ENCODE results near the gene GRIK4.

GRIK4 gene

DNA sequence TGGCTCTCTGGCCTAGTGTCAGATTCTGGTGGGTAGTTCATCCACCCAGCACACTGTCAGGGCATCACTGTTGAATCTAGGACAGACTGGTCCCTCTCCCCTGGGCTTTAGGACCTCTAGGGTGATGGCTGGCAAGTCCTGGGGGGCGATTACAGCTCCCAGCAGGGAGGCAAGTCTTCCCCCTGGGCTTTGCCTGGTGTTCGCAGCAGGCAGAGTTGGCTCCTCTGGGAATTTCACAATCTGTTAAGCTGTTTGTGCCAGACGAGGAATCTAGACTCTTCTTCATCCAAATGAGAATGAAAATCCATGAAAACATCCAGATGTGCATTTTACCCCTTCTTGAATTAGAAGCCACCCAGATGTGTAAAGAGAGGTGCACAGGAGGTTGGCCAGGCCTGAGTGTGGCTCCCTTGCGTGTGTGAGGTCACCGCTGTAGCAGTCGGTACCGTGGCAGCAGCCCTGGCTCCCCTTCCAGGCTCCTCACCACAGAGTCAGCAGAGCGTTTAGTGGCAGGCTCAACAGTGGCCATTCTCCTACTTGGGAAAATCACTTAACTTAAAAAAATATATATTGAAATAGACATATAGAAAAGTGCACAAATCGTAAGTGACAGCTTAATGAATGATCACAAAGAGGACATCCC is 412.4 kb downstream of the GRIK4 start:
- H3K4me1 ChIP-seq (ENCODE audit: control insufficient read depth, low read length): no peaks in the 10 kb centered on the region
- H3K9me3 ChIP-seq (ENCODE audit: control insufficient read depth, insufficient read depth, low read length): no peaks in the 10 kb centered on the region
- H4K20me1 ChIP-seq (ENCODE audit: control insufficient read depth, insufficient read depth, low read depth, low read length): no peaks in the 10 kb centered on the region
- H3K36me3 ChIP-seq (ENCODE audit: control insufficient read depth, low read length): no peaks in the 10 kb centered on the region
- no peaks in the 10 kb centered on the region for H3F3A ChIP-seq (ENCODE audit: control insufficient read depth, insufficient read depth)
- no peak for TF ChIP-seq EZH2phosphoT487 (IDR thresholded peaks at IDR 0.05; ENCODE audit: borderline replicate concordance, low read length)
- no peaks in the 10 kb centered on the region for H3K79me2 ChIP-seq (ENCODE audit: control insufficient read depth, low read length)
- H3K27ac ChIP-seq (ENCODE audit: low read depth, low read length): no peak overlapping the region
- peaks cover 2% of the 10 kb centered on the region; the same call in 1 of the 2 replicates for H3K27me3 ChIP-seq (ENCODE audit: control insufficient read depth, low read length)
- no peak overlapping the region for H3K4me3 ChIP-seq (ENCODE audit: low read length)
- H3K4me2 ChIP-seq (ENCODE audit: low read length): no peak overlapping the region
- no peaks in the 10 kb centered on the region for H3K9me2 ChIP-seq (replicated peaks; ENCODE audit: control insufficient read depth, low read length)

- no peak overlapping the region for H3K4me2 ChIP-seq (ENCODE audit: low read length)
- TF ChIP-seq, protein P1, sequence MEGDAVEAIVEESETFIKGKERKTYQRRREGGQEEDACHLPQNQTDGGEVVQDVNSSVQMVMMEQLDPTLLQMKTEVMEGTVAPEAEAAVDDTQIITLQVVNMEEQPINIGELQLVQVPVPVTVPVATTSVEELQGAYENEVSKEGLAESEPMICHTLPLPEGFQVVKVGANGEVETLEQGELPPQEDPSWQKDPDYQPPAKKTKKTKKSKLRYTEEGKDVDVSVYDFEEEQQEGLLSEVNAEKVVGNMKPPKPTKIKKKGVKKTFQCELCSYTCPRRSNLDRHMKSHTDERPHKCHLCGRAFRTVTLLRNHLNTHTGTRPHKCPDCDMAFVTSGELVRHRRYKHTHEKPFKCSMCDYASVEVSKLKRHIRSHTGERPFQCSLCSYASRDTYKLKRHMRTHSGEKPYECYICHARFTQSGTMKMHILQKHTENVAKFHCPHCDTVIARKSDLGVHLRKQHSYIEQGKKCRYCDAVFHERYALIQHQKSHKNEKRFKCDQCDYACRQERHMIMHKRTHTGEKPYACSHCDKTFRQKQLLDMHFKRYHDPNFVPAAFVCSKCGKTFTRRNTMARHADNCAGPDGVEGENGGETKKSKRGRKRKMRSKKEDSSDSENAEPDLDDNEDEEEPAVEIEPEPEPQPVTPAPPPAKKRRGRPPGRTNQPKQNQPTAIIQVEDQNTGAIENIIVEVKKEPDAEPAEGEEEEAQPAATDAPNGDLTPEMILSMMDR (IDR thresholded peaks at IDR 0.05; ENCODE audit: low read depth, low read length, poor library complexity, severe bottlenecking): no peak
- TF ChIP-seq EZH2phosphoT487 (IDR thresholded peaks at IDR 0.05; ENCODE audit: borderline replicate concordance, low read length): no peak
- H3K27ac ChIP-seq (ENCODE audit: low read depth, low read length): no peak overlapping the region
- H3K9me3 ChIP-seq (ENCODE audit: control insufficient read depth, insufficient read depth, low read length): no peaks in the 10 kb centered on the region
- H3K4me1 ChIP-seq (ENCODE audit: control insufficient read depth, low read length): no peaks in the 10 kb centered on the region
- no peaks in the 10 kb centered on the region for H3K9me2 ChIP-seq (replicated peaks; ENCODE audit: control insufficient read depth, low read length)
- no peaks in the 10 kb centered on the region for H3K79me2 ChIP-seq (ENCODE audit: control insufficient read depth, low read length)
- no peaks in the 10 kb centered on the region for H3K27me3 ChIP-seq (ENCODE audit: control insufficient read depth, low read length)
- no peaks in the 10 kb centered on the region for H3F3A ChIP-seq (ENCODE audit: control insufficient read depth, insufficient read depth)
- no peaks in the 10 kb centered on the region for H4K20me1 ChIP-seq (ENCODE audit: control insufficient read depth, insufficient read depth, low read depth, low read length)
- no peak overlapping the region for H3K4me3 ChIP-seq (ENCODE audit: low read length)
- H3K36me3 ChIP-seq (ENCODE audit: control insufficient read depth, low read length): no peaks in the 10 kb centered on the region
These were observed 414.4 kb downstream of the GRIK4 start for GRCh38 chr11:120925944-120926343.

DNA sequence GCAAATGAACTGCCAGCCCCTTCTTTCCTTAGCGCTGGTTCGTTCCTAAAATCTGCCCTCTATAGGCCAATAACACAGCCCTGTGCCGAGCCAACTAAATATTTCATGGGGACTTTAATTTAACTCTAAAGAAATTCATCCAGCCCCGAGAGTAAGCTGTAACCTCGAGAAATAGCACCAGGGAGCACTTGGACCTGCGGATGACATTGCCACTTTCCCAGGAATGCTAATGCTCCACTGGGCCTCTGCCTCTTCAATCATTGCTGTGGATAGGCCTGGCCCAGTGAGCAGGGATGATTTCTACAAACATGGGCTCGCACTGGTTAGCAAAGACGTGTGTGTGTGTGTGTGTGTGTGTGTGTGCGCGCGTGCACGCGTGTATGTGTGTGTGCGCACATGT is 417.1 kb downstream of the GRIK4 start:
- TF ChIP-seq, protein P1 (IDR thresholded peaks at IDR 0.05; ENCODE audit: low read depth, low read length, poor library complexity, severe bottlenecking): no peak
- no peak for TF ChIP-seq EZH2phosphoT487 (IDR thresholded peaks at IDR 0.05; ENCODE audit: borderline replicate concordance, low read length)

GRCh38 chr11:120929090-120929489 is 417.5 kb downstream of the GRIK4 start:
- Histone ChIP-seq H3K4me3 (ENCODE audit: low read length) (no peak overlapping the region), H3K4me1 (ENCODE audit: control insufficient read depth, low read length) (no peaks in the 10 kb centered on the region), H3K27ac (ENCODE audit: low read depth, low read length) (no peak overlapping the region), H4K20me1 (ENCODE audit: control insufficient read depth, insufficient read depth, low read depth, low read length) (no peaks in the 10 kb centered on the region), H3K36me3 (ENCODE audit: control insufficient read depth, low read length) (no peaks in the 10 kb centered on the region), H3K9me3 (ENCODE audit: control insufficient read depth, insufficient read depth, low read length) (no peaks in the 10 kb centered on the region), H3F3A (ENCODE audit: control insufficient read depth, insufficient read depth) (no peaks in the 10 kb centered on the region), H3K9me2 (replicated peaks; ENCODE audit: control insufficient read depth, low read length) (no peaks in the 10 kb centered on the region), H3K4me2 (ENCODE audit: low read length) (no peak overlapping the region), H3K27me3 (ENCODE audit: control insufficient read depth, low read length) (no peaks in the 10 kb centered on the region), H3K79me2 (ENCODE audit: control insufficient read depth, low read length) (no peaks in the 10 kb centered on the region)
- no peak for TF ChIP-seq EZH2phosphoT487 (IDR thresholded peaks at IDR 0.05; ENCODE audit: borderline replicate concordance, low read length)
- TF ChIP-seq, protein P1 (IDR thresholded peaks at IDR 0.05; ENCODE audit: low read depth, low read length, poor library complexity, severe bottlenecking): no peak

More for the DNA sequence above, 417.1 kb downstream of the GRIK4 start:
- Histone ChIP-seq H3K4me3 (ENCODE audit: low read length) (no peak overlapping the region), H3F3A (ENCODE audit: control insufficient read depth, insufficient read depth) (no peaks in the 10 kb centered on the region), H3K27me3 (ENCODE audit: control insufficient read depth, low read length) (no peaks in the 10 kb centered on the region), H3K9me3 (ENCODE audit: control insufficient read depth, insufficient read depth, low read length) (no peaks in the 10 kb centered on the region), H3K4me2 (ENCODE audit: low read length) (no peak overlapping the region), H3K4me1 (ENCODE audit: control insufficient read depth, low read length) (no peaks in the 10 kb centered on the region), H3K27ac (ENCODE audit: low read depth, low read length) (no peak overlapping the region), H3K9me2 (replicated peaks; ENCODE audit: control insufficient read depth, low read length) (no peaks in the 10 kb centered on the region), H3K36me3 (ENCODE audit: control insufficient read depth, low read length) (no peaks in the 10 kb centered on the region), H4K20me1 (ENCODE audit: control insufficient read depth, insufficient read depth, low read depth, low read length) (no peaks in the 10 kb centered on the region), H3K79me2 (ENCODE audit: control insufficient read depth, low read length) (no peaks in the 10 kb centered on the region)

Measured in DOHH2 (cell line).